Sigmoid colon (tissue), 4 donors: ENCODE measurements around the gene TCERG1L.

Source experiments
- CTCF ChIP-seq, 4 experiments: fragments of 450-650 bp in 3 of 4; fragments of 200-600 bp in 1 of 4; IDR thresholded peaks; one replicate each; pipeline ENCODE4 v1.5.1; 2016 to 2019; ENCODE audit warnings: antibody characterized with exemption in 4 of 4, mild to moderate bottlenecking in 3 of 4, moderate library complexity in 2 of 4
- EP300 ChIP-seq, 4 donors: sonication (generic); formaldehyde crosslinking; IDR thresholded peaks; one replicate each; pipeline ENCODE4 v1.6.1; 2017; ENCODE audit warnings: antibody characterized with exemption in 4 of 4
- POLR2A ChIP-seq, 2 donors: fragments of 450-650 bp; IDR thresholded peaks; one replicate each; pipeline ENCODE4 v1.6.1; 2016; ENCODE audit warnings: antibody characterized with exemption in 2 of 2, mild to moderate bottlenecking in 2 of 2, moderate library complexity in 2 of 2
- POLR2AphosphoS5 ChIP-seq, 4 donors: sonication (generic); formaldehyde crosslinking; IDR thresholded peaks; one replicate each; pipeline ENCODE4 v1.6.1; 2017; ENCODE audit warnings: antibody characterized with exemption in 4 of 4

GRCh38 chr10:131314799-131315198 lies 3.3 kb upstream of the TCERG1L start:
- TF ChIP-seq CTCF (IDR thresholded peaks at IDR 0.05) (no peak), POLR2A (IDR thresholded peaks at IDR 0.05) (no peak), POLR2AphosphoS5 (IDR thresholded peaks at IDR 0.05) (no peak), EP300 (IDR thresholded peaks at IDR 0.05) (no peak)
